Prostate gland (tissue), 2 donors: ENCODE data around the gene TLR5.

Experiments
- POLR2AphosphoS5 ChIP-seq: sonication (generic); formaldehyde crosslinking; IDR thresholded peaks from one replicate; pipeline ENCODE4 v1.6.1; 2017; ENCODE audit warnings: antibody characterized with exemption
- TF ChIP-seq, protein P1 (sequence below), 4 experiments: fragments of 200-600 bp in 2 of 4; fragments of 450-650 bp in 2 of 4; sonication (generic) in 2 of 4; IDR thresholded peaks; 1 replicate in 3 of 4; 2 replicates in 1 of 4; pipeline ENCODE4 v1.5.1; 2016 to 2019; ENCODE audit warnings: antibody characterized with exemption in 4 of 4, mild to moderate bottlenecking in 2 of 4, moderate library complexity in 2 of 4

DNA sequence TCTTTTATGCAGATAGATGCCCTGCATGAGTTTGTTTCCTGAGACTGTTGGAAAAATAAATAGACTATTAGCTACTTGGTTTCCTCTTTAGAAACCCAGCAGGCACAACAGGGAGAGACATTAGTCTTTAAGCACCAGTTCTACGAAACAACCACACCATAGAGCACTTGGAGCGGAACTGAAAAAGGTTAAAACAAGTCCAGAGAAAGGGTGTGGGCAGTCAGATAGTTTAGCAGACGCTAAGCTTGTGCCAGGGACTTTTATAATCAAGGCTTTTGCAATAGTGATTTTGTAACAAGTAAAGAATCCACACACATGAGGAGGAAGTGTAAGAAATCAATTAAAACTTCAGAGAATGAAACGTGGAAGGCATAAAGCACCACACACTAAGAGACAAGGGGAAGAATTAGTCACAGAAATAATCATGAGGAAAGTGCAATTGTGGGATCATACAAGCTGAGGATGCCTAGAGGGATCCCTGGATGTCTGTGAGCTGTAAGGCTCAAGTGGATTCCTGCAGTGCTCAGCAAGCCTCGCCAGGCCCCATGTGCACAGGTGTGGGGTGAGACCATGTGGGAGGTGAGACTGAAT, 37.8 kb upstream of the TLR5 start:
- TF ChIP-seq, protein P1, sequence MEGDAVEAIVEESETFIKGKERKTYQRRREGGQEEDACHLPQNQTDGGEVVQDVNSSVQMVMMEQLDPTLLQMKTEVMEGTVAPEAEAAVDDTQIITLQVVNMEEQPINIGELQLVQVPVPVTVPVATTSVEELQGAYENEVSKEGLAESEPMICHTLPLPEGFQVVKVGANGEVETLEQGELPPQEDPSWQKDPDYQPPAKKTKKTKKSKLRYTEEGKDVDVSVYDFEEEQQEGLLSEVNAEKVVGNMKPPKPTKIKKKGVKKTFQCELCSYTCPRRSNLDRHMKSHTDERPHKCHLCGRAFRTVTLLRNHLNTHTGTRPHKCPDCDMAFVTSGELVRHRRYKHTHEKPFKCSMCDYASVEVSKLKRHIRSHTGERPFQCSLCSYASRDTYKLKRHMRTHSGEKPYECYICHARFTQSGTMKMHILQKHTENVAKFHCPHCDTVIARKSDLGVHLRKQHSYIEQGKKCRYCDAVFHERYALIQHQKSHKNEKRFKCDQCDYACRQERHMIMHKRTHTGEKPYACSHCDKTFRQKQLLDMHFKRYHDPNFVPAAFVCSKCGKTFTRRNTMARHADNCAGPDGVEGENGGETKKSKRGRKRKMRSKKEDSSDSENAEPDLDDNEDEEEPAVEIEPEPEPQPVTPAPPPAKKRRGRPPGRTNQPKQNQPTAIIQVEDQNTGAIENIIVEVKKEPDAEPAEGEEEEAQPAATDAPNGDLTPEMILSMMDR (IDR thresholded peaks at IDR 0.05) = no peak
- TF ChIP-seq POLR2AphosphoS5 = peak; percentile 31
